ENCODE data around the gene MAPKAPK2. TPM values are rescaled to one million over a fixed set of nuclear protein-coding genes. Genes with fewer than 3 reads are reported as not detected.

Gene MAPKAPK2
- polyA plus RNA-seq, 1 of the 3 experiments (the other 2 are of a cell fraction): 46.8 TPM

DNA sequence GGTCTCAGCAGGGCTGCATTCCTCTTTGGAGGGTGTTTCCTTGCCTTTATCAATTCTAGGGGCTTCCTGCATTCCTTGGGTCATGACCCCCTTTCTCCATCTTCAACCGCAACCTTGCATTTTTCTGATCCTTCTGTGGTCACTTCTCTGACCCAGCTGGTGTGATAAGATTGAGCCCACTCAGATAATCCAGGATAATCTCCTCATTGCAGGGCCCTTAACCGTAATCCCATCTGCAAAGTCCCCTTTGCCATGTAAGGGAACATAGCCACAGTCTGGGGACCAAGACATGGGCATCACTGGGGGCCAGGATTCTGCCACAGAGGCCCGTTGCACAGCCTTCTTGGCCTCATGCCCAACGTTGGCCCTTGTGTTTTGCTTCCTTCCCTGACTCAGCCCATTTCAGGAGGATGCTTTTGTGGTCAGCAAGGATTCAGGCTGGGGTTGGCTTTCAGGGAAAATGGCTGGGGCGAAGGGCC, 50.9 kb downstream of the MAPKAPK2 start:
- peaks cover 11 to 35% of the 10 kb centered on the region in 2 experiments for H3K36me3 ChIP-seq (replicated peaks in 1 of 2; ENCODE audit: control insufficient read depth in 1 of 2, insufficient read depth in 2 of 2, low read length in 1 of 2)
- CTCF ChIA-PET: interaction anchor here (0.7 to 16.7 kb wide), 31 partner anchors 9 to 293 kb away, joined by 3 to 380 read pairs (median 5); partner anchors contain the start of genes IL10, IL20 and IL24

DNA sequence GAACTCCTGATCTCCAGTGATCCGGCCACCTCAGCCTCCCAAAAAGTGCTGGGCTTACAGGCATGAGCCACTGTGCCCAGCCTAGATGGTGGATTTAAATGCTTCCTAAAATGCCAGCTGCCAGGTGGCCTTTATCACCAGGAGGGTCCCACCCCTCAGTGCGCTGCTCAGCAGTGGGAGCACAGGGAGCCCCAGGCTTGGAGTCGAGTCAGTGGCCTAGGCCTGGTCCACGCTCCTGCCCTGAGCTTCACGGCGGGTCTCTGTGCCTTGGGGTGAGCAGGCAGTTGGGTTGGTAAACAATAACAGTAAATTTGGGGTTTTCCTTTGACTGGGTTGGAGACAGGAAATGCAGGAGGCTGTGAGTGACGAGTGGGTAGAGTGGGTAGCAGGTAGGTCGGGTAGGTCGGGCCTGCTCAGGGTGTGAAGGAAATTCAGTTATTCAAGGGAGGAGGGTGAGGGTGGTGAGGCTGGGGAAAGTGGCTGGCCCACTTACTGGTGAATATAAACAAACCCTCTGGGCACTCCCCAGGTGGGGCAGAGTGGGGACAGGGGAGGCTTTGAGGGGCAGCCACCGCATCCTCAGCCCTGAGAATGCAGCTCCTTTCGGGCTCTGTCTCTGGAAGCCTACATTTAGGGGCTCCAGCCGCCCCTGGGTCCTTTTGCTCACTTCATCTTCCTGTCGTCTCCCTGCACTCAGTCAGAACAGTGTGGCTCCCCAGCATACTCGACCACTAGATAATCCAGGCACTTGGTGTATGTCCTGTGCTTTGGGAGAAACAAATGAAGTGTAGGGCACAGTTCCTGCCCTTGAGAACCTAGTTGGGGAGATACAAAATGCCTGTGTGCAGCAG, 52.4 kb downstream of the MAPKAPK2 start:
- Histone ChIP-seq H3K4me2 (no peak overlapping the region), H3K79me2 (ENCODE audit: insufficient read depth) (no peaks in the 10 kb centered on the region), H3K4me3 (ENCODE audit: low read depth in 2 of 2, low read length in 1 of 2) (no peak overlapping the region), H3K9me2 (no peaks in the 10 kb centered on the region), H4K20me1 (ENCODE audit: insufficient read depth) (peaks cover 5% of the 10 kb centered on the region; the same call in 1 of the 2 replicates), H3F3A (replicated peaks; ENCODE audit: insufficient read depth) (no peaks in the 10 kb centered on the region), H3K4me1 (ENCODE audit: control insufficient read depth in 1 of 2, insufficient read depth in 2 of 2, low read depth in 1 of 2, low read length in 1 of 2) (peaks cover 0 to 2% of the 10 kb centered on the region in 2 experiments; a peak in 1 of 4 replicates), H2AFZ (ENCODE audit: low read depth) (no peak overlapping the region), H3K27me3 (ENCODE audit: insufficient read depth) (no peaks in the 10 kb centered on the region), H3K9ac (no peak overlapping the region), H3K27ac (ENCODE audit: low read depth in 2 of 2, low read length in 1 of 2) (no peak overlapping the region), H3K36me3 (replicated peaks in 1 of 2; ENCODE audit: control insufficient read depth in 1 of 2, insufficient read depth in 2 of 2, low read length in 1 of 2) (peaks cover 11 to 21% of the 10 kb centered on the region in 2 experiments), H3K9me3 (no peaks in the 10 kb centered on the region)
- TF ChIP-seq SMC3 (IDR thresholded peaks at IDR 0.05; ENCODE audit: low read depth, low read length) (no peak), NFIC (IDR thresholded peaks at IDR 0.05; ENCODE audit: borderline replicate concordance) (no peak), ELF1 (IDR thresholded peaks at IDR 0.05) (no peak), JUND (IDR thresholded peaks at IDR 0.05) (no peak), POLR2AphosphoS5 (IDR thresholded peaks at IDR 0.05; ENCODE audit: low read depth, low read length) (no peak), MXI1 (IDR thresholded peaks at IDR 0.05; ENCODE audit: low read depth, low read length) (no peak), GABPA (IDR thresholded peaks at IDR 0.05; ENCODE audit: low read depth) (no peak), MEF2A (IDR thresholded peaks at IDR 0.05; ENCODE audit: borderline replicate concordance, low read depth) (no peak), YY1 (IDR thresholded peaks at IDR 0.05; ENCODE audit: low read depth) (no peak), FOXM1 (IDR thresholded peaks at IDR 0.05; ENCODE audit: low read depth) (no peak), RCOR1 (IDR thresholded peaks at IDR 0.05; ENCODE audit: low read length) (no peak), NRF1 (IDR thresholded peaks at IDR 0.05; ENCODE audit: low read depth, low read length) (no peak)
- TF ChIP-seq, protein P1, sequence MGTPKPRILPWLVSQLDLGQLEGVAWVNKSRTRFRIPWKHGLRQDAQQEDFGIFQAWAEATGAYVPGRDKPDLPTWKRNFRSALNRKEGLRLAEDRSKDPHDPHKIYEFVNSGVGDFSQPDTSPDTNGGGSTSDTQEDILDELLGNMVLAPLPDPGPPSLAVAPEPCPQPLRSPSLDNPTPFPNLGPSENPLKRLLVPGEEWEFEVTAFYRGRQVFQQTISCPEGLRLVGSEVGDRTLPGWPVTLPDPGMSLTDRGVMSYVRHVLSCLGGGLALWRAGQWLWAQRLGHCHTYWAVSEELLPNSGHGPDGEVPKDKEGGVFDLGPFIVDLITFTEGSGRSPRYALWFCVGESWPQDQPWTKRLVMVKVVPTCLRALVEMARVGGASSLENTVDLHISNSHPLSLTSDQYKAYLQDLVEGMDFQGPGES (IDR thresholded peaks at IDR 0.05; ENCODE audit: low read depth, low read length): no peak
- TF ChIP-seq, protein P2, sequence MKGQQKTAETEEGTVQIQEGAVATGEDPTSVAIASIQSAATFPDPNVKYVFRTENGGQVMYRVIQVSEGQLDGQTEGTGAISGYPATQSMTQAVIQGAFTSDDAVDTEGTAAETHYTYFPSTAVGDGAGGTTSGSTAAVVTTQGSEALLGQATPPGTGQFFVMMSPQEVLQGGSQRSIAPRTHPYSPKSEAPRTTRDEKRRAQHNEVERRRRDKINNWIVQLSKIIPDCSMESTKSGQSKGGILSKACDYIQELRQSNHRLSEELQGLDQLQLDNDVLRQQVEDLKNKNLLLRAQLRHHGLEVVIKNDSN (IDR thresholded peaks at IDR 0.05; ENCODE audit: borderline replicate concordance, low read depth): no peak
- TF ChIP-seq, protein P3, sequence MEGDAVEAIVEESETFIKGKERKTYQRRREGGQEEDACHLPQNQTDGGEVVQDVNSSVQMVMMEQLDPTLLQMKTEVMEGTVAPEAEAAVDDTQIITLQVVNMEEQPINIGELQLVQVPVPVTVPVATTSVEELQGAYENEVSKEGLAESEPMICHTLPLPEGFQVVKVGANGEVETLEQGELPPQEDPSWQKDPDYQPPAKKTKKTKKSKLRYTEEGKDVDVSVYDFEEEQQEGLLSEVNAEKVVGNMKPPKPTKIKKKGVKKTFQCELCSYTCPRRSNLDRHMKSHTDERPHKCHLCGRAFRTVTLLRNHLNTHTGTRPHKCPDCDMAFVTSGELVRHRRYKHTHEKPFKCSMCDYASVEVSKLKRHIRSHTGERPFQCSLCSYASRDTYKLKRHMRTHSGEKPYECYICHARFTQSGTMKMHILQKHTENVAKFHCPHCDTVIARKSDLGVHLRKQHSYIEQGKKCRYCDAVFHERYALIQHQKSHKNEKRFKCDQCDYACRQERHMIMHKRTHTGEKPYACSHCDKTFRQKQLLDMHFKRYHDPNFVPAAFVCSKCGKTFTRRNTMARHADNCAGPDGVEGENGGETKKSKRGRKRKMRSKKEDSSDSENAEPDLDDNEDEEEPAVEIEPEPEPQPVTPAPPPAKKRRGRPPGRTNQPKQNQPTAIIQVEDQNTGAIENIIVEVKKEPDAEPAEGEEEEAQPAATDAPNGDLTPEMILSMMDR (IDR thresholded peaks at IDR 0.05): no peak
- TF ChIP-seq, protein P4, sequence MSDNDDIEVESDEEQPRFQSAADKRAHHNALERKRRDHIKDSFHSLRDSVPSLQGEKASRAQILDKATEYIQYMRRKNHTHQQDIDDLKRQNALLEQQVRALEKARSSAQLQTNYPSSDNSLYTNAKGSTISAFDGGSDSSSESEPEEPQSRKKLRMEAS (IDR thresholded peaks at IDR 0.05; ENCODE audit: low read depth): no peak
- TF ChIP-seq, protein P5, sequence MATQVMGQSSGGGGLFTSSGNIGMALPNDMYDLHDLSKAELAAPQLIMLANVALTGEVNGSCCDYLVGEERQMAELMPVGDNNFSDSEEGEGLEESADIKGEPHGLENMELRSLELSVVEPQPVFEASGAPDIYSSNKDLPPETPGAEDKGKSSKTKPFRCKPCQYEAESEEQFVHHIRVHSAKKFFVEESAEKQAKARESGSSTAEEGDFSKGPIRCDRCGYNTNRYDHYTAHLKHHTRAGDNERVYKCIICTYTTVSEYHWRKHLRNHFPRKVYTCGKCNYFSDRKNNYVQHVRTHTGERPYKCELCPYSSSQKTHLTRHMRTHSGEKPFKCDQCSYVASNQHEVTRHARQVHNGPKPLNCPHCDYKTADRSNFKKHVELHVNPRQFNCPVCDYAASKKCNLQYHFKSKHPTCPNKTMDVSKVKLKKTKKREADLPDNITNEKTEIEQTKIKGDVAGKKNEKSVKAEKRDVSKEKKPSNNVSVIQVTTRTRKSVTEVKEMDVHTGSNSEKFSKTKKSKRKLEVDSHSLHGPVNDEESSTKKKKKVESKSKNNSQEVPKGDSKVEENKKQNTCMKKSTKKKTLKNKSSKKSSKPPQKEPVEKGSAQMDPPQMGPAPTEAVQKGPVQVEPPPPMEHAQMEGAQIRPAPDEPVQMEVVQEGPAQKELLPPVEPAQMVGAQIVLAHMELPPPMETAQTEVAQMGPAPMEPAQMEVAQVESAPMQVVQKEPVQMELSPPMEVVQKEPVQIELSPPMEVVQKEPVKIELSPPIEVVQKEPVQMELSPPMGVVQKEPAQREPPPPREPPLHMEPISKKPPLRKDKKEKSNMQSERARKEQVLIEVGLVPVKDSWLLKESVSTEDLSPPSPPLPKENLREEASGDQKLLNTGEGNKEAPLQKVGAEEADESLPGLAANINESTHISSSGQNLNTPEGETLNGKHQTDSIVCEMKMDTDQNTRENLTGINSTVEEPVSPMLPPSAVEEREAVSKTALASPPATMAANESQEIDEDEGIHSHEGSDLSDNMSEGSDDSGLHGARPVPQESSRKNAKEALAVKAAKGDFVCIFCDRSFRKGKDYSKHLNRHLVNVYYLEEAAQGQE (IDR thresholded peaks at IDR 0.05; ENCODE audit: low read depth, low read length): no peak
- DNase-seq: no peak
- WGBS (ENCODE audit: low lambda C conversion rate): 97% methylated on average over 14 of the region's 14 CpGs
- ChIA-PET POLR2A (interaction anchor here (0.6 kb wide), 1 partner anchor 80 kb away, joined by 3 read pairs; no protein-coding TSS in a partner anchor), CTCF (interaction anchor here (1.1 to 16.7 kb wide), 6 partner anchors 10 to 178 kb away, joined by 3 to 380 read pairs (median 23); no protein-coding TSS in a partner anchor)

More for the DNA sequence above, 50.9 kb downstream of the MAPKAPK2 start:
- no peaks in the 10 kb centered on the region for H3K9me3 ChIP-seq
- H3K9ac ChIP-seq: no peak overlapping the region
- no peak for DNase-seq
- POLR2A ChIA-PET: no interaction called here
- peaks cover 0 to 2% of the 10 kb centered on the region in 2 experiments; a peak in 1 of 4 replicates for H3K4me1 ChIP-seq (ENCODE audit: control insufficient read depth in 1 of 2, insufficient read depth in 2 of 2, low read depth in 1 of 2, low read length in 1 of 2)
- no peaks in the 10 kb centered on the region for H3K9me2 ChIP-seq
- peaks cover 5% of the 10 kb centered on the region; the same call in 1 of the 2 replicates for H4K20me1 ChIP-seq (ENCODE audit: insufficient read depth)
- H3K27ac ChIP-seq (ENCODE audit: low read depth in 2 of 2, low read length in 1 of 2): no peak overlapping the region
- no peaks in the 10 kb centered on the region for H3K27me3 ChIP-seq (ENCODE audit: insufficient read depth)
- peak; percentile 48; the same call in 1 of the 2 replicates for TF ChIP-seq NFIC (IDR thresholded peaks at IDR 0.05; ENCODE audit: borderline replicate concordance)
- TF ChIP-seq RCOR1 (IDR thresholded peaks at IDR 0.05; ENCODE audit: low read length): no peak
- no peak for TF ChIP-seq RXRA (IDR thresholded peaks at IDR 0.05; ENCODE audit: borderline replicate concordance, low read depth)
- TF ChIP-seq TAF1 (IDR thresholded peaks at IDR 0.05; ENCODE audit: borderline replicate concordance, low read depth, low read length): no peak
- no peak overlapping the region for H3K4me3 ChIP-seq (ENCODE audit: low read depth in 2 of 2, low read length in 1 of 2)
- H3K4me2 ChIP-seq: no peak overlapping the region
- no peaks in the 10 kb centered on the region for H3F3A ChIP-seq (replicated peaks; ENCODE audit: insufficient read depth)
- H2AFZ ChIP-seq (ENCODE audit: low read depth): no peak overlapping the region
- 95% methylated on average over 5 of the region's 5 CpGs for WGBS (ENCODE audit: low lambda C conversion rate)
- no peaks in the 10 kb centered on the region for H3K79me2 ChIP-seq (ENCODE audit: insufficient read depth)

All from SK-N-SH (cell line).